IPS-15b (cell line): ENCODE results near the gene CCT6B.

Source experiments
- H3K27me3 ChIP-seq: one replicate; pipeline ENCODE4 v1.6.1; 2013; ENCODE audit warnings: low read length; ENCODE audit not compliant: control insufficient read depth, insufficient read depth
- H3K36me3 ChIP-seq: one replicate; pipeline ENCODE4 v1.6.1; 2013; ENCODE audit warnings: low read length; ENCODE audit not compliant: control insufficient read depth, insufficient read depth
- H3K4me1 ChIP-seq: one replicate; pipeline ENCODE4 v1.6.1; 2013; ENCODE audit warnings: mild to moderate bottlenecking, low read length; ENCODE audit not compliant: control insufficient read depth, insufficient read depth
- H3K4me3 ChIP-seq: one replicate; pipeline ENCODE4 v1.5.1; 2013; ENCODE audit warnings: low read depth, low read length
- H3K9ac ChIP-seq: one replicate; pipeline ENCODE4 v1.6.1; 2013; ENCODE audit warnings: low read depth, mild to moderate bottlenecking, low read length
- H3K9me3 ChIP-seq: one replicate; pipeline ENCODE4 v1.6.1; 2013; ENCODE audit warnings: mild to moderate bottlenecking, low read length; ENCODE audit not compliant: control insufficient read depth, insufficient read depth

Gene CCT6B

DNA sequence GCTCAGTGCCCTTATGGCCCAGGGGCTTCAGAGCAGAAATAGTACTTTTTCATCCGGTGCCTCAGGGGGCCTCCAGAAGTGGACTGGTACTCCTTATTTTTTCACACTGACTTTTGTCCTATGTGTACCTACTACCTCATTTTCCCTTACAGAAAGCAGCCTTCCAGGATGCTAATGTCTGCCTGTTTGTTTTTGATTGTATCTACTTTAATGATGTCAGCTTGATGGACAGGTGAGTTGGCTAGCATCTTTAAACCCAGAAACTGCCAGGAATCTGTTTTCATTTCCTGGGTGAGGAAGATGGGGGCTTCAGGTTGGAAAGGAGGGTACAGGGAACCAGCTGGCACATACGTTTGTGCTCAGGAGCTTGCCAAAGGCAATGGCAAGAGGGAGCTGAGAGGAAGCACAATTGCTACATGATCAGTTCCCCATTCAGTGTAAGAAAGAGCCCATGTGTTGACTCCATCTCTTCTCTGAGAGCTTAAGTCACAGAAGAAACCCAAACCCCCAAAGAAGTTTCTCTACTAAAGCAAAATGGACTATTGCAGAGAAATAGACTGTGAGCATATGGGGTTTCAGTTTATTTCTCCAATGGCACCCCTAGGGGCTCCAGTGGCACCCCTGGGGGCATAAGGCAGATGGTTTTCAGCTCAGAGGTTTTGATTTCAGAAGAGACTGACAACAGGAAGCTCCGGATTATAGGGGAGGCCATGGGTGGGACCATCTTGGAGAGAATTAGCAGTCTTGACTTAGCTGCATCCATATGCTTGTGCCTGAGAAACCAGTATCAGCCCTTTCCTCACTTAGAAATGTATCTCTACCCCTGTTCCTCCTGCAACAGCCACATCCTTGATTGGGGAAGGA lies 35.4 kb upstream of the CCT6B start:
- H3K27me3 ChIP-seq = no peaks in the 10 kb centered on the region
- H3K9ac ChIP-seq = no peak overlapping the region
- H3K4me1 ChIP-seq = no peaks in the 10 kb centered on the region
- H3K4me3 ChIP-seq = no peak overlapping the region
- H3K36me3 ChIP-seq = peaks cover 80% of the 10 kb centered on the region
- no peaks in the 10 kb centered on the region for H3K9me3 ChIP-seq

DNA sequence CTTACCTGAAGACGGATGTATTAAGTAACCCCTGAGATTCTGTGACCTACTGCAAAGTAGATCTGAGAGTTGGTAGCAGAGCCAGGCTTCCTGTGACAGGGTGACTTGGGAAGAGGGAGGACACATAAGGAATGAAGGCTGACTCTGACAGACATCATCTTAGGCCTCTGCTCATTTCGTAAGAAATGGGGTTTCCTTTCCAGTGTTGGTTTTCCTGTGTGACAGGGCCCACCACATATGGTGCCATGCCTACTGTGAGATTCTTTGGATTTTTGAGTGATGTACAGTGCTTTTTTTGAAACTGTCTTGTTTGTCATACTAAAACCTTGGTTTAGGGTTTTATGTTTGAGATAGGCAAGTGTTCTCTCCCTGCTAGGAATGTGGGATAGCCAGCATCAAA lies 31.8 kb upstream of the CCT6B start:
- no peaks in the 10 kb centered on the region for H3K4me1 ChIP-seq
- H3K9ac ChIP-seq = no peak overlapping the region
- no peak overlapping the region for H3K4me3 ChIP-seq
- H3K9me3 ChIP-seq = no peaks in the 10 kb centered on the region
- H3K27me3 ChIP-seq = no peaks in the 10 kb centered on the region
- peaks cover 72% of the 10 kb centered on the region for H3K36me3 ChIP-seq

DNA sequence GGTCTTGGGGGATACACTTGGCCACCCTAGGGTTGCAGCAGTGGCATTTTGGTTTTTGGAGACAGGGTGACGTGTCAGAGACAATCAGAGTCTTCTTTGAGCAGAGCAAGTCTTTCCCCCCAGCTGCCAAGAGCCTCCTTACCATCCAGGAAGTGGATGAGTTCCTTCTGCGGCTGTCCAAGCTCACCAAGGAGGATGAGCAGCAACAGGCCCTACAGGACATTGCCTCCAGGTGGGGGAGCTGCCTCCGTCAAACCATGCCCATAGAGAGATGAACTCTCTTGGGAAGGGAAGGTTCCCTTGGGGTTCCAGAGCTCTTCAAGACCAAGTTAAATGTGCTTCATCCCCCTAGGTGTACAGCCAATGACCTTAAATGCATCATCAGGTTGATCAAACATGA lies 30.3 kb upstream of the CCT6B start:
- Histone ChIP-seq H3K27me3 (no peaks in the 10 kb centered on the region), H3K4me3 (no peak overlapping the region), H3K4me1 (no peaks in the 10 kb centered on the region), H3K9me3 (no peaks in the 10 kb centered on the region), H3K36me3 (peaks cover 62% of the 10 kb centered on the region), H3K9ac (no peak overlapping the region)

DNA sequence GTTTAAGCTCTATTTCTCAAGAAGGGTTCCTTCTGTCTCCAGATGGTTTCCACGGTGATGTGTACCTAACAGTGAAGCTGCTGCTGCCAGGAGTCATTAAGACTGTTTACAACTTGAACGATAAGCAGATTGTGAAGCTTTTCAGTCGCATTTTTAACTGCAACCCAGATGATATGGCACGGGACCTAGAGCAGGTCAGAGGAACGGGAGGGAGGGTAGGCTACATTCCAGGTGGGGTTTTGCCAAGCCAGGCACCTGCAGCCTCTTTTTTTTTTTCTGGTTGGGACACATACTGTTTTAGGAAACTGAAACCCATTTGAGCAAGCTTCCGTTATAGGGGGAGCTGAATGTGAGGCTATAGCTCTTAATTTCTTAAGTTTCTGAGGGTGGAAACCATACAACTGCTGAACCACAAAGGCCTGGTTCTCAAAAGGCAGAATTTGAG lies 29.7 kb upstream of the CCT6B start:
- Histone ChIP-seq H3K27me3 (no peaks in the 10 kb centered on the region), H3K9me3 (no peaks in the 10 kb centered on the region), H3K9ac (no peak overlapping the region), H3K4me1 (no peaks in the 10 kb centered on the region), H3K36me3 (peaks cover 59% of the 10 kb centered on the region), H3K4me3 (no peak overlapping the region)

- Histone ChIP-seq H3K9ac (no peak overlapping the region), H3K9me3 (no peaks in the 10 kb centered on the region), H3K4me1 (no peaks in the 10 kb centered on the region), H3K36me3 (peaks cover 50% of the 10 kb centered on the region), H3K27me3 (no peaks in the 10 kb centered on the region), H3K4me3 (no peak overlapping the region)
Observed at GRCh38 chr17:34989473-34989872, 28.2 kb upstream of the CCT6B start.

- H3K36me3 ChIP-seq = peaks cover 42% of the 10 kb centered on the region
Observed at GRCh38 chr17:34988644-34989043, 27.4 kb upstream of the CCT6B start.

DNA sequence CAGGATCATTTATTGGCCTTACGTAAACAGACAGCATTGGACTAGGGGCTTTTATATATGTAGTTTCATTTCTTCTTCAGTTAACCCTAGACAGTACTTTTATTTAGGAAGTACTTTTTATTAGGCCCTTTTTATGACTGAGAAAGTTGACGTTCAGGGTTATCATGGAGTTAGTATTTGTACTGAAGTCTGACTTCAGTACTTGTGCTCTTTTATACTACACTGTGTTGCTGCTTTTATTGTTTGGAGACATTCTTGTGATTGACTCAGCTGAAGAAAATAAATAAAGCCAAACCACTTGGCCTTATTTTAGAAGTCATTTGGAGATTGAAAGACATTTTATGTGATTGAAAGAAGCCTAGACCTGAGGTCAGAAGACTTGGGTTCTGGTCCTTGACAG lies 26.0 kb upstream of the CCT6B start:
- H3K27me3 ChIP-seq = no peaks in the 10 kb centered on the region
- no peaks in the 10 kb centered on the region for H3K4me1 ChIP-seq
- H3K4me3 ChIP-seq = no peak overlapping the region
- peaks cover 28% of the 10 kb centered on the region for H3K36me3 ChIP-seq
- H3K9me3 ChIP-seq = no peaks in the 10 kb centered on the region
- H3K9ac ChIP-seq = no peak overlapping the region

More at GRCh38 chr17:34988644-34989043, 27.4 kb upstream of the CCT6B start:
- H3K4me1 ChIP-seq = no peaks in the 10 kb centered on the region
- H3K9me3 ChIP-seq = no peaks in the 10 kb centered on the region
- no peaks in the 10 kb centered on the region for H3K27me3 ChIP-seq
- no peak overlapping the region for H3K4me3 ChIP-seq
- no peak overlapping the region for H3K9ac ChIP-seq

GRCh38 chr17:34981538-34982241 lies 20.4 kb upstream of the CCT6B start:
- Histone ChIP-seq H3K9ac (peak overlapping the region; percentile 95), H3K27me3 (no peaks in the 10 kb centered on the region), H3K4me1 (peaks cover 6% of the 10 kb centered on the region), H3K9me3 (no peaks in the 10 kb centered on the region), H3K36me3 (peaks cover 7% of the 10 kb centered on the region), H3K4me3 (peak overlapping the region; percentile 83)

- Histone ChIP-seq H3K36me3 (peaks cover 4% of the 10 kb centered on the region), H3K27me3 (no peaks in the 10 kb centered on the region), H3K4me3 (peak overlapping the region; percentile 83), H3K4me1 (peaks cover 6% of the 10 kb centered on the region), H3K9me3 (no peaks in the 10 kb centered on the region), H3K9ac (peak overlapping the region; percentile 95)
Observed at GRCh38 chr17:34980681-34981537, 19.6 kb upstream of the CCT6B start.

- H3K9ac ChIP-seq = peak within 1 kb of the TSS; percentile 95
- H3K27me3 ChIP-seq = no peaks in the 10 kb centered on the region
- peak within 1 kb of the TSS; percentile 83 for H3K4me3 ChIP-seq
- H3K4me1 ChIP-seq = peaks cover 6% of the 10 kb centered on the region
- peaks cover 3% of the 10 kb centered on the region for H3K36me3 ChIP-seq
- H3K9me3 ChIP-seq = no peaks in the 10 kb centered on the region
Observed at GRCh38 chr17:34980353-34980680, 19.1 kb upstream of the CCT6B start, which contains the start of gene LIG3. Gene LIG3 (plus strand): TSS chr17:34980512. CDS start chr17:34983006, 2,494 bp downstream.

DNA sequence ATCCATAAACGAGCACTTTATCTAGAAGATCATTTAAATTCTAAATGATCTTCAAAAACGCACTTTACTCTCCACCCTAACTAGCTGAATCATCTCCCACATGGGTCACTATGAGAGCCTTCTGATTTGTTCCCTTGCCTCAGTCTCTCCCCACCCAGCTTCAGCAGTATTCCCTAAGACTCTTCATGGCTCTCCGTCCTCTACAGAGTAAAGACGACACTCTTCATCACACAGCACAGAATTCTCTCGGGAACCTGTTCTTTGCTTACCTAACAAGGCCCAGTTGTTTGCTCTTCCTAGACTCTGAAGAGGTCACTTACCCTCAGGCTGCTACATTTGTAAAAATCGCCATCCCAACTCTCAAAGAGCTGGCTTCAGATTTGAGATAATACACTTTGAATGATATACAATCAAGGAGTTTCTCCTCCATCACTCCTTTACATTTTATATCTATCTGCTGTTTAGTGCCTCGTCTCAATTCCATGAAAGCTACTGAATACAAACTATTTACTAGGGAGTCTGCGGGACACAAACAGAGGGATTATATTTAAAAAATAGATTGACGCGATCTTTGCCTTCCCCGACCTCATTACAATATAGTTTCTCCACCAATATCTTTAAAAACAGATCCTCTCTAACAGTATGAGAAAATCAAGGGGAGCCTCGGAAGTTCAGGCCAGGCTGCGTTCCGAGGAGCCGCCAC lies 18.5 kb upstream of the CCT6B start:
- no peaks in the 10 kb centered on the region for H3K27me3 ChIP-seq
- H3K36me3 ChIP-seq = no peaks in the 10 kb centered on the region
- peak overlapping the region; percentile 83 for H3K4me3 ChIP-seq

More for the DNA sequence above, 18.5 kb upstream of the CCT6B start:
- Histone ChIP-seq H3K9ac (peak overlapping the region; percentile 67), H3K9me3 (no peaks in the 10 kb centered on the region), H3K4me1 (peaks cover 6% of the 10 kb centered on the region)
